ENCODE data around the gene NPC2.

GRCh38 chr14:74506411-74506851 lies 13.3 kb upstream of the NPC2 start:
- TF ChIP-seq EZH2 (IDR thresholded peaks at IDR 0.05; ENCODE audit: borderline replicate concordance, insufficient read depth, low read length, poor library complexity, severe bottlenecking) (no peak), RAD21 (conservative IDR thresholded peaks at IDR 0.05) (no peak), CTCF (IDR thresholded peaks at IDR 0.05; ENCODE audit: poor library complexity, severe bottlenecking) (no peak), POLR2AphosphoS5 (IDR thresholded peaks at IDR 0.05) (no peak), MXI1 (conservative IDR thresholded peaks at IDR 0.05; ENCODE audit: poor library complexity, severe bottlenecking) (no peak), REST (IDR thresholded peaks at IDR 0.05; ENCODE audit: borderline replicate concordance) (no peak), TAF1 (IDR thresholded peaks at IDR 0.05; ENCODE audit: low read depth) (no peak), EP300 (conservative IDR thresholded peaks at IDR 0.05; ENCODE audit: poor library complexity, severe bottlenecking) (no peak)

Measured in neural cell (in vitro differentiated cells).